ENCODE results near the gene LINGO4. TPM values are rescaled to one million over a fixed set of nuclear protein-coding genes. Genes with fewer than 3 reads are reported as not detected.

Gene LINGO4
- total and polyA plus RNA-seq, 10 of the 15 experiments (the other 5 are each of a cell fraction or from before 2014, with no cell fraction given), result not detected

DNA sequence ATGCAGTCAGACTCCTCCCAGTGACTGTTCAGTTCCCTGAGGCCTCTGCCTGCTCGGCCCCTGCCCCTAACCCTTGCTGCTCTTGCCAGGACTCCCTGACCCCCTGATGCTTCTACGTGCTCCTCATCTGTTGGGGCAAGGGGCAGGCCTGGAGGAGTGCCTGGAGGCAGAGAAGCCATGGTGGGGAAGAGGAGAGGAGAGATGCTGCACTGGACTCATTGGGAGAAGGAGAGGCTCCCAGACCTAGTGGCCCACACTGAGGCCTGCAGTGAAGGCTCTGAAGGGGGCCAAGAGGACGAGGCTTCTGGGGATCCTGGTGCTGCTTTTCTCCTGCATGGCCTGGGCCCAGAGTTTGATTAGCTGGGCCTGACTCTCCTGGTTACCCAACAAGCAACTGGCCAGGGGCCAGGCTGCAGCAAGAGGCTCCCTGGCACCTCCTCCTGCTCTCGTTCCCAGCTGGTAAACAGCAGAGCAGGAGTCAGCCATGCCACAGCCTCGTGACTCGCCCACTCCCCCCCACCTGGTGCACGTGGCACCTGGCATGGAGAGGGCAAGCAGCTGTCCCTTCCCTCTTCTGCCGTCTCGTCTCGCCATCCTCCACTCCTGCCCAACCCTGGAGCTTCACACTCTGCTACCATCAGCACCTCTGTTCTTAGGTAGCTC, 27.2 kb upstream of the LINGO4 start:
- no peak for FAIRE-seq
- H3K9me3 ChIP-seq (replicated peaks; ENCODE audit: control insufficient read depth, insufficient read depth, low read length), result no peaks in the 10 kb centered on the region
- no peak overlapping the region for H3K4me2 ChIP-seq (ENCODE audit: control insufficient read depth, insufficient read depth)
- RAD21 ChIA-PET (ENCODE audit: unreplicated experiment), result no interaction called here
- 10% methylated on average over 10 of the region's 10 CpGs for WGBS (ENCODE audit: insufficient coverage, insufficient replicate concordance, low lambda C conversion rate, missing lambda C conversion rate)
- no peak overlapping the region for H3K4me3 ChIP-seq
- no peak for ATAC-seq
- H3K36me3 ChIP-seq (ENCODE audit: control insufficient read depth in 2 of 2, insufficient read depth in 2 of 2, low read length in 1 of 2), result no peaks in the 10 kb centered on the region
- H3K4me1 ChIP-seq (ENCODE audit: control insufficient read depth, insufficient read depth, low read length), result peaks cover 5% of the 10 kb centered on the region
- POLR2A ChIA-PET, result no interaction called here
- SMC1A ChIA-PET (ENCODE audit: uncharacterized antibody, unreplicated experiment), result no interaction called here
- CTCF ChIA-PET, result interaction anchor here (0.8 to 1.7 kb wide), 3 partner anchors 13 to 137 kb away, joined by 3 to 4 read pairs (median 3); no protein-coding TSS in a partner anchor
- no peaks in the 10 kb centered on the region for H3K79me2 ChIP-seq (ENCODE audit: control insufficient read depth, insufficient read depth, low read length)
- no peak for DNase-seq (ENCODE audit: low read depth, low spot score)
- no TSS peak for BruUV-seq (replicated peaks)
- peaks cover 0 to 3% of the 10 kb centered on the region in 2 experiments; a peak in 2 of 4 replicates for H3K27me3 ChIP-seq (replicated peaks in 1 of 2; ENCODE audit: control insufficient read depth in 2 of 2, insufficient read depth in 2 of 2, low read length in 1 of 2)
- TF ChIP-seq, protein P1, sequence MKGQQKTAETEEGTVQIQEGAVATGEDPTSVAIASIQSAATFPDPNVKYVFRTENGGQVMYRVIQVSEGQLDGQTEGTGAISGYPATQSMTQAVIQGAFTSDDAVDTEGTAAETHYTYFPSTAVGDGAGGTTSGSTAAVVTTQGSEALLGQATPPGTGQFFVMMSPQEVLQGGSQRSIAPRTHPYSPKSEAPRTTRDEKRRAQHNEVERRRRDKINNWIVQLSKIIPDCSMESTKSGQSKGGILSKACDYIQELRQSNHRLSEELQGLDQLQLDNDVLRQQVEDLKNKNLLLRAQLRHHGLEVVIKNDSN (IDR thresholded peaks at IDR 0.05; ENCODE audit: borderline replicate concordance, extremely low read length, insufficient read depth, low read depth, low read length), result no peak
- TF ChIP-seq, protein P2, sequence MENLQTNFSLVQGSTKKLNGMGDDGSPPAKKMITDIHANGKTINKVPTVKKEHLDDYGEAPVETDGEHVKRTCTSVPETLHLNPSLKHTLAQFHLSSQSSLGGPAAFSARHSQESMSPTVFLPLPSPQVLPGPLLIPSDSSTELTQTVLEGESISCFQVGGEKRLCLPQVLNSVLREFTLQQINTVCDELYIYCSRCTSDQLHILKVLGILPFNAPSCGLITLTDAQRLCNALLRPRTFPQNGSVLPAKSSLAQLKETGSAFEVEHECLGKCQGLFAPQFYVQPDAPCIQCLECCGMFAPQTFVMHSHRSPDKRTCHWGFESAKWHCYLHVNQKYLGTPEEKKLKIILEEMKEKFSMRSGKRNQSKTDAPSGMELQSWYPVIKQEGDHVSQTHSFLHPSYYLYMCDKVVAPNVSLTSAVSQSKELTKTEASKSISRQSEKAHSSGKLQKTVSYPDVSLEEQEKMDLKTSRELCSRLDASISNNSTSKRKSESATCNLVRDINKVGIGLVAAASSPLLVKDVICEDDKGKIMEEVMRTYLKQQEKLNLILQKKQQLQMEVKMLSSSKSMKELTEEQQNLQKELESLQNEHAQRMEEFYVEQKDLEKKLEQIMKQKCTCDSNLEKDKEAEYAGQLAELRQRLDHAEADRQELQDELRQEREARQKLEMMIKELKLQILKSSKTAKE (IDR thresholded peaks at IDR 0.05; ENCODE audit: low read depth, poor library complexity, severe bottlenecking), result no peak
- TF ChIP-seq TAF1 (IDR thresholded peaks at IDR 0.05; ENCODE audit: borderline replicate concordance, low read depth, low read length), result no peak
- intact Hi-C loops (cut with micrococcal nuclease; ENCODE audit: unreplicated experiment), result loop anchor here (10.0 kb wide), 1 partner anchor 118 kb away; the partner anchor contains the start of gene CELF3
- no peak overlapping the region for H2AFZ ChIP-seq (ENCODE audit: control insufficient read depth, low read depth, low read length)
- no peak overlapping the region for H3K9ac ChIP-seq (ENCODE audit: control insufficient read depth, insufficient read depth, low read length)
- in situ Hi-C loops (cut with MboI), result loop anchor here (10.0 kb wide), 2 partner anchors 388 to 538 kb away; no protein-coding TSS in a partner anchor
- H4K20me1 ChIP-seq (ENCODE audit: control insufficient read depth, insufficient read depth), result peaks cover 4% of the 10 kb centered on the region; the same call in 1 of the 2 replicates
- H3K27ac ChIP-seq (ENCODE audit: control insufficient read depth, insufficient read depth), result no peak overlapping the region

Measured in GM12878 (cell line).